Measurements from ENCODE around the gene USP40. TPM values are rescaled to one million over a fixed set of nuclear protein-coding genes. Genes with fewer than 3 reads are reported as not detected.
"Not testable (repeated sequence)": the region's sequence is repeated elsewhere in the genome, so short reads cannot be mapped to it uniquely, and the experiment has no call there.

Gene USP40
- total RNA-seq, 2 donors from 2014 or later = 11.6 to 12.5 TPM

- Histone ChIP-seq H3K27me3 (no peaks in the 10 kb centered on the region), H3K4me1 (no peaks in the 10 kb centered on the region), H3K9me3 (no peaks in the 10 kb centered on the region), H3K4me3 (no peak overlapping the region), H3K27ac (no peak overlapping the region), H3K36me3 (no peaks in the 10 kb centered on the region)
- DNase-seq (ENCODE audit: low spot score) = no peak
- TF ChIP-seq CTCF (IDR thresholded peaks at IDR 0.05) = no peak
Measured at GRCh38 chr2:233602076-233602475, 35.5 kb upstream of the USP40 start.

DNA sequence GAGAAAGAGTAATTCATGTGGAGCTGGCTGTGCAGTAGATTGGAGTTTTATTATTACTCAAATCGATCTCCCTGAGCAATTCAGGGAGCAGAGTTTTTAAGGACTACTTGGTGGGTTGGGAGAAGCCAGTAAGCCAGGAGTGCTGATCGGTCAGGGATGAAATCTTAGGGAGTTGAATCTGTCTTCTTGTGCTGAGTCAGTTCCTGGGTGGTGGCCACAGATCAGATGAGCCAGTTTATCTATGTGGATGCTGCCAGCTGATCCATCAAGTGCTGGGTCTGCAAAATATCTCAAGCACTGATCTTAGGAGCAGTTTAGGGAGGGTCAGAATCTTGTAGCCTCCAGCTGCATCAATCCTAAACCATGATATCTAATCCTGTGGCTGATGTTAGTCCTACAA, 33.8 kb upstream of the USP40 start:
- TF ChIP-seq CTCF (IDR thresholded peaks at IDR 0.05) = no peak
- Histone ChIP-seq H3K9me3 (no peaks in the 10 kb centered on the region), H3K27ac (no peak overlapping the region), H3K36me3 (no peaks in the 10 kb centered on the region), H3K27me3 (no peaks in the 10 kb centered on the region), H3K4me1 (no peaks in the 10 kb centered on the region), H3K4me3 (no peak overlapping the region)
- no peak for DNase-seq (ENCODE audit: low spot score)

- no peaks in the 10 kb centered on the region for H3K36me3 ChIP-seq
- no peak overlapping the region for H3K4me3 ChIP-seq
- no peak for TF ChIP-seq CTCF (IDR thresholded peaks at IDR 0.05)
- H3K27ac ChIP-seq = no peak overlapping the region
- no peaks in the 10 kb centered on the region for H3K9me3 ChIP-seq
- H3K27me3 ChIP-seq = no peaks in the 10 kb centered on the region
- DNase-seq (ENCODE audit: low spot score) = no peak
- no peaks in the 10 kb centered on the region for H3K4me1 ChIP-seq
Measured at GRCh38 chr2:233598952-233599351, 32.4 kb upstream of the USP40 start.

DNA sequence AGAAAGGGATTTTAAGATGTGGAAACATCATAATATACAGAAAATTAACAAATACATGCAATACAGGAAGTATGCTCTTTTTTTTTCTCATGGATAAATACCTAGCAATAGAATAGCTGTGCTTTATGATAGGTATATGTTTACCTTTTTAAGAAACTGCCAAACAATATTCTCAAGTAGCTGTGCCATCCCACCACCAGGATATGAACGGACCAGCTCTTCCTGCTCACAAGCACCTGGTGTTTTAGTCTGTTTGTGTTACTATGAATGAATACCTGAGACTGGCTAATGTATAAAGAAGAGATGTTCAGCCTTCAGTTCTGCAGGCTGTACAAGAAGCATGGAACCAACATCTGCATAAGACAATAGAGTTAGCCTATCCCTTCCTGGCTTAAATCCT, 30.9 kb upstream of the USP40 start:
- H3K27me3 ChIP-seq = no peaks in the 10 kb centered on the region
- no peak overlapping the region for H3K4me3 ChIP-seq
- TF ChIP-seq CTCF (IDR thresholded peaks at IDR 0.05) = no peak
- H3K27ac ChIP-seq = no peak overlapping the region
- H3K4me1 ChIP-seq = no peaks in the 10 kb centered on the region
- no peaks in the 10 kb centered on the region for H3K36me3 ChIP-seq
- no peaks in the 10 kb centered on the region for H3K9me3 ChIP-seq
- DNase-seq (ENCODE audit: low spot score) = no peak

DNA sequence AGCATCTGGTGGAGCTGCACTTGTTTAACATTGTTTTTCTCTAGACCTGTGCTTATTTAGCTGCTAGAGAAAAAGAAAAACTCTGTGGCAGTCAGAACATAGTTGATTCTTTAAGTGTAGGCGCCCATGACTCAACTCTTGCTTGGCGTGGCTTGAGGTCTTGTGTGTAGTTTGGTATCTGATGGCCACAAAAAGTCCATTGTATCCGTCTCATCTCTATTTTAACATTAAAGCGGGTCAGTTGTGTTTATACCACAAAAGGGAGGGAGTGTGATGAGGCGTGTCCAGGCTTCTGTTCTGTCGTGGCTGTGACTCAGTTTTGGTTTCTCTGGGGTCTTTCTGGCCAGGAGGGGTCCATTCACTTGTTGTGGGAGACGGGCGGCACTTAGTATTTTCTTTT, 26.6 kb upstream of the USP40 start:
- Histone ChIP-seq H3K4me1 (no peaks in the 10 kb centered on the region), H3K4me3 (no peak overlapping the region), H3K9me3 (no peaks in the 10 kb centered on the region), H3K36me3 (no peaks in the 10 kb centered on the region), H3K27ac (no peak overlapping the region), H3K27me3 (no peaks in the 10 kb centered on the region)
- DNase-seq (ENCODE audit: low spot score) = no peak
- TF ChIP-seq CTCF (IDR thresholded peaks at IDR 0.05) = no peak

DNA sequence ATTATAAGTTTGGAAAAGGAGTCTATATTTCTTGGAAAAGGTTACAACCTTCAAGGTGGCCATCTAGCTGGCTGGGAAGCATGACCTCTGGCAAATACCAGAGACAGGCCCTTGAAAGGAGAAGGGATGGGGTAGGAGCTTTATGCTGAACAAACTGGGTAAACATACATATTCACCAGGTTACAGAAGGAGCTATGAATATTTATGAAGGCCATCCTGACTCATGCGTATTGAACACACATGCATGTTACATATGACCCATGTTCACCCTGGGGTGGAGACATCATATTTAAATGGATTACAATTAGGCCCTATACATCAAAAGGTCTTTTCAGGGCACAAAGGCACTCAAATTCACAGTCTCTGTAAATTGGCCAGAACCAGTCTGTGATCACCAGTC, 26.1 kb upstream of the USP40 start:
- H3K9me3 ChIP-seq; H3K27ac ChIP-seq; DNase-seq (ENCODE audit: low spot score); H3K4me1 ChIP-seq; H3K27me3 ChIP-seq; H3K4me3 ChIP-seq; H3K36me3 ChIP-seq: not testable (repeated sequence)

Data from right atrium auricular region (tissue), 2 donors.